Brain microvascular endothelial cell (primary cell): ENCODE results near the gene GFER.
"Not testable (repeated sequence)": the region's sequence is repeated elsewhere in the genome, so short reads cannot be mapped to it uniquely, and the experiment has no call there.

Experiments
- DNase-seq: peaks from one replicate; pipeline ENCODE4 v3.0.0-alpha.2; 2020
- H3K27ac ChIP-seq: fragments of 250-450 bp; sonication (Bioruptor Pico); 2 replicates; pipeline ENCODE4 v1.5.1; 2020; ENCODE audit warnings: mild to moderate bottlenecking, moderate library complexity
- H3K27me3 ChIP-seq: fragments of 250-450 bp; sonication (Bioruptor Pico); replicated peaks from 2 replicates; pipeline ENCODE4 v1.5.1; 2020; ENCODE audit warnings: mild to moderate bottlenecking
- H3K36me3 ChIP-seq: fragments of 250-450 bp; sonication (Bioruptor Pico); replicated peaks from 2 replicates; pipeline ENCODE4 v1.5.1; 2020; ENCODE audit warnings: mild to moderate bottlenecking
- H3K4me3 ChIP-seq: 2 replicates; pipeline ENCODE4 v1.5.1; 2011; ENCODE audit warnings: low read depth, mild to moderate bottlenecking, control low read depth, low read length, moderate library complexity
- in situ Hi-C: cut with HindIII; loops from 2 replicates; pipeline ENCODE4 v1.10.0; 2017; ENCODE audit warnings: low sequenced_read_pairs, low pct_ligation_motif_present
- TF ChIP-seq, protein P1 (sequence below): IDR thresholded peaks from 2 replicates; pipeline ENCODE4 v1.5.1; 2011; ENCODE audit warnings: low read depth, mild to moderate bottlenecking, moderate library complexity, low read length, control low read depth, inconsistent platforms; ENCODE audit errors: missing control alignments

Gene GFER

DNA sequence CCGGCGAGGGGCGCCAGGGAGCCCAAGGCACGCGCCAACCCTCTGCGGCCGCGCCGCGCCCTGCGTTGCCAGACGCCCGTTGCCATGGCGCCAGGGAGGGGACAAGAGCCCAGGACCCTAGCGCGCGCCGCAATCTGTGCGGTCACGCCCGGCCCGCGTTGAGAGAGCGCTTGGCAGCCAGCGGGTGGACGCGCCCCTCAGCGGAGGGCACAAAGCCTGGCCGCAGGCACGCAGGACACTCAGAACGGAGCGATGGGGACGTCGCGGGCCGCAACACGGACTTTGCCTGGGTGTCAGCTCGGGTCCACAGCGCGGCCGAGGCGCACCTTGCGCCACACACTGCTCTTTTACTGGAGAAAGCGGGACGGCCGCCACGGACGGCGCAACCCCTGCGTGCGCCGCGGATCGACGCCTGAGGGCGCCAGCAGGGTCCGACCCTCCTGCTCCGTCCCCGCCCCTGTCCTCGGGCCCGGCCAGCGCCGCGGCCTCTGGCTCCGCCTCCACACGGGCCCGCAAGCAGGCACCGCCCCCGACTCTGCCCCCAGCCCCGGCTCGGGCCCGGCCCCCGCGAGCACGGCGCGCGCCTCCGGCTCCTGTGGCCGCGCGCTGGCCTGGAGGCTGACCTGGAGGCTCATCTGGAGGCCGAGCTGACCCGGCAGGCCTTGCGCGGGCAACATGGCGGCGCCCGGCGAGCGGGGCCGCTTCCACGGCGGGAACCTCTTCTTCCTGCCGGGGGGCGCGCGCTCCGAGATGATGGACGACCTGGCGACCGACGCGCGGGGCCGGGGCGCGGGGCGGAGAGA is at the start of gene GFER:
GFER (plus strand) TSS at position 650 of the 803 bp plus-strand sequence; CDS start at position 676, 26 bp downstream.
- peaks cover 17% of the 10 kb centered on the region for H3K36me3 ChIP-seq

DNA sequence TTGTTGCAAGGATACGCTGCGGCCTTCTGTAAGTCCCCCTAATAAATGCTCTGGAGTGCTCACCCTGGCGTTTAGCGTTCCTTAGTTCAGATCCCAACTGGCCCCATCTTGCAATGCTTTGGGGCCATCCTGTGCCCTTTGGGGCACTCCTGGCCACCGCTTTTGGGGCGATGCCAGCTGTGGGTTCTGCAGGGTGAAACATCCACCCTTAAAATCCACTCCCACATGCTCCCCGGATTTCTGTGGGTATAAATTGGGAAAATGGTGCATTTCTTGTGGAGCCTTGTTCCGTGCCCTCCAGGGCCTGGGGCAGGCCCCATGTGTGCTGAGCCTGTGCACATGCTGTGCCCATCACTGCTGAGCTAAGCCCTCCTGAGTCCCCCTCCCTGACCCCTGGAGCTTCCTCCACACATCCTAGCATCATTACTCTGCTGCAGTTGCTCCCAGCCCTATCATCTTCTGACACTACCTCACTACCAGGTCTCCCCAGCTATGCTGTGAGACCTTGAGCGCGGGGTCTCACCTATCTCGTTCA is 47.0 kb upstream of the GFER start:
- Histone ChIP-seq H3K36me3 (peaks cover 11% of the 10 kb centered on the region), H3K27me3 (no peaks in the 10 kb centered on the region), H3K4me3 (no peak overlapping the region), H3K27ac (no peak overlapping the region)
- TF ChIP-seq, protein P1, sequence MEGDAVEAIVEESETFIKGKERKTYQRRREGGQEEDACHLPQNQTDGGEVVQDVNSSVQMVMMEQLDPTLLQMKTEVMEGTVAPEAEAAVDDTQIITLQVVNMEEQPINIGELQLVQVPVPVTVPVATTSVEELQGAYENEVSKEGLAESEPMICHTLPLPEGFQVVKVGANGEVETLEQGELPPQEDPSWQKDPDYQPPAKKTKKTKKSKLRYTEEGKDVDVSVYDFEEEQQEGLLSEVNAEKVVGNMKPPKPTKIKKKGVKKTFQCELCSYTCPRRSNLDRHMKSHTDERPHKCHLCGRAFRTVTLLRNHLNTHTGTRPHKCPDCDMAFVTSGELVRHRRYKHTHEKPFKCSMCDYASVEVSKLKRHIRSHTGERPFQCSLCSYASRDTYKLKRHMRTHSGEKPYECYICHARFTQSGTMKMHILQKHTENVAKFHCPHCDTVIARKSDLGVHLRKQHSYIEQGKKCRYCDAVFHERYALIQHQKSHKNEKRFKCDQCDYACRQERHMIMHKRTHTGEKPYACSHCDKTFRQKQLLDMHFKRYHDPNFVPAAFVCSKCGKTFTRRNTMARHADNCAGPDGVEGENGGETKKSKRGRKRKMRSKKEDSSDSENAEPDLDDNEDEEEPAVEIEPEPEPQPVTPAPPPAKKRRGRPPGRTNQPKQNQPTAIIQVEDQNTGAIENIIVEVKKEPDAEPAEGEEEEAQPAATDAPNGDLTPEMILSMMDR, result no peak
- in situ Hi-C loops, result no loop called here
- no peak for DNase-seq

More for the DNA sequence above, at the start of gene GFER:
- peaks cover 35% of the 10 kb centered on the region for H3K27me3 ChIP-seq
- peak; percentile 82 for DNase-seq
- peak within 1 kb of the TSS; percentile 72 for H3K4me3 ChIP-seq
- peak within 1 kb of the TSS; percentile 58 for H3K27ac ChIP-seq
- TF ChIP-seq, protein P1, result peak; percentile 35
- in situ Hi-C loops, result no loop called here

DNA sequence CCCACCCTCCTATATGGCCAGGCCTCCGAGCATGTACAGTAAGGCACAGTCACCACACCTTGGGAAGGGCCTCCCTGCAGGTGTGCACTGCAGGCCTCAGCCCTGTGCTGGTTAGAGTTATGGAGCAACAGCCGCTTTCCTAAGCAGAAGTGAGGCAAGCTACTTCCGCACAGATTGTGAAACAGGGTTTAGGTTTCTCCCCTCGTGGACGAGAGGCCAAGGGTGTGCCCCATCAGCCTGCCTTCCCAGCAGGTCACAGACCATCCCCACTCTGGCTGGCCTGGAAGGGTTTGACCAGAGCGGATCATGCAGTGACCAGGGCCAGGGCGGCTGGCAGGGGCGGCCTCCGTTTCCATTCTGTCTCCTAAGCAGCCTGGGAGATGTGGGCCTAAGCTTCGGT is 45.7 kb upstream of the GFER start:
- in situ Hi-C loops, result no loop called here
- Histone ChIP-seq H3K27me3 (no peaks in the 10 kb centered on the region), H3K4me3 (no peak overlapping the region), H3K27ac (no peak overlapping the region), H3K36me3 (peaks cover 11% of the 10 kb centered on the region)
- DNase-seq, result no peak
- TF ChIP-seq, protein P1, result no peak

- in situ Hi-C loops, result no loop called here
- Histone ChIP-seq H3K36me3 (peaks cover 11% of the 10 kb centered on the region), H3K27ac (no peak overlapping the region), H3K27me3 (no peaks in the 10 kb centered on the region), H3K4me3 (no peak overlapping the region)
- no peak for DNase-seq
- TF ChIP-seq, protein P1, result no peak
Measured at GRCh38 chr16:1938910-1939309, 45.1 kb upstream of the GFER start.

DNA sequence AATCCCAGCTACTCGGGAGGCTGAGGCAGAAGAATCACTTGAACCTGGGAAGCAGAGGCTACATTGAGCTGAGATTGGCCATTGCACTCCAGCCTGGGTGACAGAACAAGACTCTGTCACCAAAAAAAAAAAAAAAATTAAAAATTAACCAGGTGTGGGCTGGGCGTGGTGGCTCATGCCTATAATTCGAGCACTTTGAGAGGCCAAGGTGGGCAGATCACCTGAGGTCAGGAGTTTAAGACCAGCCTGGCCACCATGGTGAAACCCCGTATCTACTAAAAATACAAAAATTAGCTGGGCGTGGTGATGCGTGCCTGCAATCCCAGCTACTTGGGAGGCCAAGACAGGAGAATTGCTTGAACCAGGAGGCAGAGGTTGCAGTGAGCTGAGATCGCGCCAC is 44.2 kb upstream of the GFER start:
- H3K27me3 ChIP-seq, DNase-seq, H3K27ac ChIP-seq, in situ Hi-C loops, H3K4me3 ChIP-seq: not testable (repeated sequence)
- peaks cover 11% of the 10 kb centered on the region for H3K36me3 ChIP-seq

DNA sequence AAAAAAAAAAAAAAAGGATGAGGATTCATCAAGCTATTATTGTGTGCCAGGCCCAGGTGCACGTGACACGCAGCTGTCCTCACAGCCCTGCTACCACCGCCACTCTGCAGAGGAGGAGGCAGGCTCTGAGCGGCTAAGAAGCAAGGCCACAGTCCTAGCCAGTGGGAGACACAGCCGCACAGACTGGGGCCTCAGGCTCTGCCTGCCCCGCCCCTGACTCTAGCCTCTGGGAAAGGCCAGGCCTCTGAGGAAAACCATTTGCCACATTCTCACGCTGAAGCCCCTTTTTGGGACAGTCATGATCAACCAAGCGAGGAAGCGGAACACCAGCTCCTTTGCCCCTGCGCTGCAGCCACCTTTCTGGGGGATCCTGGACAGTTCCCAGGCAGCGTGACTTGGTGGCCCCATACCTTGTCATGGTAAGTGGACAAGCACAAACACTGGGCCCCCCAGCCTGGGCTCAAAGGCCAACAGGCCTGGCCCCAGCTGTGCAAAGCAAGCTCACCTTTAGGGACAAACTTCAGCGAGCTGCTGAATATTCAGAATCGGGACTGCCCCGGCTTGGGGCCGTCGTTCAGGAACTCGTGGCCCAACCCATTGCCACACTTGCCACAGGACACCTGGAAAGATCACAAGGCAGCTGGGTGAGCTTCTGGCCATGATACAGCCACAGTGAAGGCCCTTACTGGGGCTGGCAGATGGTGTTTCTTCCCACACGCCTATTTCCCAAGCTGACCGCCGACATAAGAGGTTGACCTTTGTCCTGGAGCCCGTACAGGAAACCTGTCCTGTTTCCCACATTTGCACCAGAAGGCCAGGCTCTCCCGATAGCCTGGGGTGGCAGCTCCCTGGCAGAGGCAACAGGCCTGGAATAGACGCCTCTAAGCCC is 43.5 kb upstream of the GFER start:
- no peak for DNase-seq
- H3K36me3 ChIP-seq, result peaks cover 11% of the 10 kb centered on the region
- TF ChIP-seq, protein P1, result no peak
- no peak overlapping the region for H3K4me3 ChIP-seq
- H3K27me3 ChIP-seq, result no peaks in the 10 kb centered on the region
- no peak overlapping the region for H3K27ac ChIP-seq
- in situ Hi-C loops, result no loop called here
